Measurements from ENCODE around the gene CCDC158.
A peak's percentile ranks its signal among the peaks of the same experiment; 100 is the strongest.
"Not testable (repeated sequence)": the region's sequence is repeated elsewhere in the genome, so short reads cannot be mapped to it uniquely, and the experiment has no call there.

Gene CCDC158

DNA sequence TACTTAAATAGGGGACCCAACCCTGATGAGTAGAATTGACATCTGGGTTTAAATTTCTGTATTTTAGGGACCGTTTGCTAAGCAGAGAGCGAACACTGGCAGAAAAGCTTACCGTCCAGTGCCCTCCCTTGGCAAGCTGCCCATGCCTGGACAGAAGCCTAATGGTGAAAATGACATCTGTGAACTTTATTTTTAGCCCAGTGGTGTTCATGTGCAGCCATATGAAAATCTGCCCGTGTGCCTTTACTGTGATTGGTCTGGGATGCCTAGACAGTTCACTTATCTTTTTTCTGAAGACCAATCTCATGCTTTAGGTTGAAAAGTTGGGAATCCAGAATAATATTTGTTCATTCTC is 113.3 kb downstream of the CCDC158 start:
- no peak for DNase-seq

DNA sequence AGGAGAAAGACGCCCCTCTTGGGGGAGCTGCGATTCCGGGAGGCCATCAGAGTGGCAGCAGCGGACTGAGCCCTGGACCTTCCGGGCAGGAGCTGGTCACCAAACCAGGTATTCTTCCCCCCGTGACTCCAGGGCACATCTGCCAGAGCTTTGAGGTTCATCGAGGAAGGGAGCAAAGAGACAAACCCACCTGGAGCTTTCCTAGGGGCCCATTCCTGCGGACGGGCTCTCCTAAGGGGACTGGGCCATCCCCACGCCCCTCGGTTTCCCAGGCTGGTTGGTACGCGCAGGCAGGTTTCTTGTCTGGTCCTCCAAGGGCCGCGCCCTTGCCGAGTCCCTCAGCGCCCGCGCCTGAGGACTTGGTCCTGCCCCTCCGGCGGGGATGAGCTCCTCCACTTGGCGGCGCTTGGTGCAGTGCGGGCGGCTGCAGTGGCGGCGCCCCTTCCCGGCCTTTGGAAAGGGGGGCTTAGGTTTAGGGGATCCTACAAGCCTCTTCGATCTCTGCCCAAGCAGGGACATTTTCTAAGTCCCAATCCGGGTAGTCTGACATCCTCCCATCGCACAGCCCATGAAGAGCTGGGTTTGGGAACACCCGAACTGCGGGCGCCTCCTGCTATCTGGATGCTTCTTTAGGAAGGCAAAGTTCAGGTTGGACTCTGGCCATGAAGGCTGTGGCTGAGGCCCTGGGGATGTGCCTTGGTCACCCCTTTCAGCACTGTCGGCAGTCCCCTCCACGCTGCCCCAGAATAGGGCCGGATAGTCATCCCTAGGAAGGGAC is 113.9 kb downstream of the CCDC158 start:
- no peak for DNase-seq

GRCh38 chr4:76305971-76306881 is 114.7 kb downstream of the CCDC158 start, which contains the start of gene STBD1:
Gene STBD1 (plus strand): TSS chr4:76306733. CDS start chr4:76306770, 37 bp downstream.
- no peak for DNase-seq

- DNase-seq = no peak
Measured at GRCh38 chr4:76305033-76305687, 115.8 kb downstream of the CCDC158 start.

- no peak for DNase-seq
Measured at GRCh38 chr4:76302826-76303438, 118.0 kb downstream of the CCDC158 start.

- DNase-seq = no peak
Measured at GRCh38 chr4:76301775-76302162, 119.2 kb downstream of the CCDC158 start.

- no peak for DNase-seq
Measured at GRCh38 chr4:76301068-76301774, 119.7 kb downstream of the CCDC158 start.

- no peak for DNase-seq
Measured at GRCh38 chr4:76300012-76300411, 120.9 kb downstream of the CCDC158 start.

- no peak for DNase-seq
Measured at GRCh38 chr4:76298227-76298626, 122.7 kb downstream of the CCDC158 start.

DNA sequence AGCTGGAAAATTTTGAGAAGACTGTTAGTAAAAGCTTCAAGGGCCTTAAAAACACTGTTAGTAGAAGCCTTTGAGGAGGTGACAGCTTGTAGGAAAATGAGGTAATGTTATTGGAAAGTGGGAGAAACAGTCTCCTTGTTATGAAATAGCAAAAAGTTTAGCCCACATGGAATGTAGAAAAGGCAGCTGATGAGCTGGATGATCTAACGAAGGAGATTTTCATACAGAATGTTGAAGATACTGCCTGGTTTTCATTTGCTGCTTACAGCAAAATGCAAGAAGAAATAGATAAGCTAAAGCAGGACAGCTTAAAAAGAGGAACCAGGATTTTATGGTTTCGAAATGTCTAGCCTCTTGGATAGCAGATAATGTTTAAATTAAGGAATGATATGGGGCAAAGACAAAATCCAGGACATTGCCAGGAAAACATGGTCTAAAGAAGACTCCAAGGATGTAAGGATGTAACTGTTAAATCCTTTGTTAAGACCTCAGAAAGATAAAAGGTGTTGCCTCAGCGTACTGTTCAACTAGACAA is 124.6 kb downstream of the CCDC158 start:
- DNase-seq = no peak

DNA sequence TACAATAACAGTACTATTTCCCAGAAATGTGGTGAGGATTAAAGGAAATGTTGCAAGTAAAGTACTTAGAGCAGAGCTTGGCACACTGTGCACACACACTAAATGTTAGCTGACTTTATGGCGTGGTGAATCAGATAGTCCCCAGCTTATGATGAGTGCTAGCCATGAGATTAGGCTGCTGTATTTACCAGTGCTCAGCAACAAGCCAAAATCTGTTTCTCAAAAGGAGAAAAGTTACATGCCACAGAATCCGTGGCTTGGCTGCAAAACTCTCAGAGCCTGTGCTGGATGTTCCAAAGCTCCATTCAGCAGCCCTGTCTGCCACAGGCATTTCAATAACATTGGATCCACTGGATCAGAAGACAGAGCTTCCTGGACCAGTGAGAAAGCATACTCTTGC is 127.2 kb downstream of the CCDC158 start:
- no peak for DNase-seq

- DNase-seq = no peak
Measured at GRCh38 chr4:76292730-76293129, 128.2 kb downstream of the CCDC158 start.

GRCh38 chr4:76287811-76288210 is 133.1 kb downstream of the CCDC158 start:
- DNase-seq = not testable (repeated sequence)

- DNase-seq = no peak
Measured at GRCh38 chr4:76283900-76284299, 137.0 kb downstream of the CCDC158 start.

GRCh38 chr4:76282941-76283689 is 137.8 kb downstream of the CCDC158 start:
- DNase-seq = no peak

DNA sequence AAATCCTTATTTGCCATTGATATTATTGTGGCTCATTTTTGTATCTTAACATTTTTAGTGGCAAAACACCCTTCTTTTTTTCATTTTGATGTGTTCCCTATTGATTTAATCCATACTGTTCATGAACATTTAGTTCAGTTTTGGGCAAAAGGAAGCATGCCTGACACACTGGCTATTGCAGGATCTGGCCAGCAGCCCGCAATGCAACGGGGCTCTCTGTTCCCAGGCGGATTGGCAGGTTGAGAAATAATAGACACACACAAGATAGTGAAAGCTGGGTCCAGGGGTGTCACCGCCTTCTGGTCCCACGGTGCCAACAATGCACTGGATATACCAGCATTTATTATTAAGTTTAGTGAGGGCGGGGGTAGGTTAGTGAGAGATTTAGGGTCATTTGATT is 139.3 kb downstream of the CCDC158 start:
- DNase-seq = not testable (repeated sequence)

DNA sequence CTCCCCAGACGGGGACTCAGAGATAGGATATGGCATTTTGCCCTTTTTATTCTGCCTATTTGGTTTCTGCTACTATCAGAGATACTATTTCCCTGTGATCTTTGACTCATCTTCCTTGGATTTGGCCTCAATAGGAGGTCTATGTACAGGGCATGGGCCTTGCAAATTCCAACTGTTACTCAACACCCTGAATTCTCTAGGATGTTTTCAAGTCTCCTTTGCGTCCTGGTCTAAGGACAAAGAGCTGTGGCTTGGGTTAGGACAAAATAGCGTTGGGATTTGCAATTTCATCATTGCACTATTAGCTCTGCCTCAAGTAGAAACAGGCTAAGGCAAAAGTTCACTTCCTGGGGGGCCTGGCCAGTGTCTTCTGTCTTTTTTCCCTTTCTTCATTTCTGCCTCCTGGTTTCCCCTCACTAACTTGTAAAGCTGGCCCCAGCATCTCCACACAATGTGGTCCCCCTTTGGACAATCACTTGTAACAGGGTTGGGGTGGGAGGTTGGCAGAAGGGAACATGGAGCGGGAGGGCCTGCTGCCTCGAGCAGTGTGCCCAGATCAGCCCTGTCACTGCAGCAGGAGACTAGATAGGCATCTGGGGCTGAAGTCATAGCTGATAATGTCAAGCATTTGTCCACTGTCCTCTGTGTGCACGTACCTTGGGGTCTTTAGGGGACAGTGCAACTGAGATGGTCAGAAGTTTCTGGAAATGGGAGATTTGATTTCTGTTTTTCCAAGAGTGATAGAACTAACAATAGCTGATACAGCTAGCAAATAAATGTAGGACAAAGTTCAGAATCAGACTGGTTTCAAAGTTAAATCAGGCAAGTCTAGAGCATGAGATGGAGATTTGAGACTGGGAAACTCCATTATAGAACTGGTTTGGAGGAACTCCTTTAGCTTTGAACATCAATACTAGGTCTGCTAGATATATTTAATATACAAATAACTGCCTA is 140.2 kb downstream of the CCDC158 start:
- DNase-seq = no peak

DNA sequence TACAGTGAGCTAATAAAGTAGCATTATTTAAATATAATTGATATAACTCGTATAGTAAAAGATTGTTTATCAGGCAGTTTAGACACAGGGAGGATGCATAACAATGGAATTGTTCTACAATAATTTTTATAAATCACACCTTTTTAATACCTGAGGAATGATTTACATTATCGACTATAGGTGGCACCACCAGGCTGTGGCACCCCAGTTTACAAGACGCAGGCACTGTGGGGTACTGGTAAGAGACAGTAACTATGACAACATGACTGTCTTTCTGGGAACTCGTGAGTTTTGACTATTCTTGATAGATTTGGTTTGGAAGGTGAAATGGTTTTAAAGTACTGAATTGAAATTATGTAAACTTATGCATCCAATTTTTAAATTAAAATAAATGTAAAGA is 141.5 kb downstream of the CCDC158 start:
- DNase-seq = peak; percentile 4

- no peak for DNase-seq
Measured at GRCh38 chr4:76278583-76278982, 142.4 kb downstream of the CCDC158 start.

GRCh38 chr4:76277667-76278066 is 143.3 kb downstream of the CCDC158 start:
- no peak for DNase-seq
